ENCODE results near the gene ATG4D.
"Not testable (repeated sequence)": the region's sequence is repeated elsewhere in the genome, so short reads cannot be mapped to it uniquely, and the experiment has no call there.

- not testable (repeated sequence) for TF ChIP-seq EZH2 (IDR thresholded peaks at IDR 0.05); POLR2AphosphoS5 (IDR thresholded peaks at IDR 0.05; ENCODE audit: borderline replicate concordance, low read depth, low read length)
These were observed 7.3 kb downstream of the ATG4D start for GRCh38 chr19:10551006-10551405.
